Measurements from ENCODE around the gene SMARCA2. TPM values are rescaled to one million over a fixed set of nuclear protein-coding genes. Genes with fewer than 3 reads are reported as not detected.

SMARCA2 gene
- total and polyA plus RNA-seq, 2 donors (not counting 1 experiment from before 2014, with no cell fraction given) = 75.3 to 250 TPM

DNA sequence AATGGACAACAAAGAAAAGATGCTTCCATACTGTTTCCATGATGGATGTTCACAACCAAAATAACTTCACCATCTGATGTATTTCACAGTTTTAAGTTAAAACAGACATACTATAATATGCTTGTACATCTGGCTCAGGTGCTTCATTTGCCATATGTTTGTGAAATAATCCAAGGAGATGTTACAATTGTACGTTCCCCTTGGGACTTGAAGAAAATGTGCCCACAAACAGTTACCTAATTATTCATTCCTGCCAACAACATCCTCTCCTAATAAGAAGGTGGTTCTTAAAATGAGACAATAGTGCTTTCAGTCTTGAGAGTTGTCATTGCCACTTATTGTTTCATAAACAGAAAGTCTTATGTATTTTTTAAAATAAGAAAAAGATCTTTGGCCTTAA, 33.1 kb upstream of the SMARCA2 start:
- WGBS (ENCODE audit: insufficient coverage) = no CpG with 5 or more reads among the region's 1 CpG
- H3K27me3 ChIP-seq (replicated peaks in 1 of 4; ENCODE audit: control extremely low read depth in 1 of 4, control insufficient read depth in 3 of 4, insufficient read depth in 4 of 4, low read length in 3 of 4) = peaks cover 0 to 5% (median 0%) of the 10 kb centered on the region in 4 experiments
- peaks cover 9% of the 10 kb centered on the region for H3K27me3 Mint-ChIP-seq
- intact Hi-C loops (cut with micrococcal nuclease) = no loop called here
- no peak overlapping the region for H3K4me3 Mint-ChIP-seq
- H3K4me1 Mint-ChIP-seq = no peaks in the 10 kb centered on the region
- ATAC-seq (ENCODE audit: low read depth) (no peak), DNase-seq (no peak)
- no peak for TF ChIP-seq EZH2 (IDR thresholded peaks at IDR 0.05; ENCODE audit: borderline replicate concordance, insufficient read depth, low read depth, low read length, poor library complexity, severe bottlenecking)
- TF ChIP-seq, protein P1, sequence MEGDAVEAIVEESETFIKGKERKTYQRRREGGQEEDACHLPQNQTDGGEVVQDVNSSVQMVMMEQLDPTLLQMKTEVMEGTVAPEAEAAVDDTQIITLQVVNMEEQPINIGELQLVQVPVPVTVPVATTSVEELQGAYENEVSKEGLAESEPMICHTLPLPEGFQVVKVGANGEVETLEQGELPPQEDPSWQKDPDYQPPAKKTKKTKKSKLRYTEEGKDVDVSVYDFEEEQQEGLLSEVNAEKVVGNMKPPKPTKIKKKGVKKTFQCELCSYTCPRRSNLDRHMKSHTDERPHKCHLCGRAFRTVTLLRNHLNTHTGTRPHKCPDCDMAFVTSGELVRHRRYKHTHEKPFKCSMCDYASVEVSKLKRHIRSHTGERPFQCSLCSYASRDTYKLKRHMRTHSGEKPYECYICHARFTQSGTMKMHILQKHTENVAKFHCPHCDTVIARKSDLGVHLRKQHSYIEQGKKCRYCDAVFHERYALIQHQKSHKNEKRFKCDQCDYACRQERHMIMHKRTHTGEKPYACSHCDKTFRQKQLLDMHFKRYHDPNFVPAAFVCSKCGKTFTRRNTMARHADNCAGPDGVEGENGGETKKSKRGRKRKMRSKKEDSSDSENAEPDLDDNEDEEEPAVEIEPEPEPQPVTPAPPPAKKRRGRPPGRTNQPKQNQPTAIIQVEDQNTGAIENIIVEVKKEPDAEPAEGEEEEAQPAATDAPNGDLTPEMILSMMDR (IDR thresholded peaks at IDR 0.05) = no peak
- no peak overlapping the region for H2AFZ ChIP-seq (ENCODE audit: insufficient read depth, low read depth, low read length, poor library complexity, severe bottlenecking)
- ChIA-PET POLR2A (no interaction called here), CTCF (no interaction called here)
- H3K4me1 ChIP-seq (ENCODE audit: control insufficient read depth in 2 of 2, insufficient read depth in 2 of 2, low read length in 2 of 2) = no peaks in the 10 kb centered on the region
- H3K4me2 ChIP-seq (replicated peaks; ENCODE audit: low read depth, low read length, poor library complexity, severe bottlenecking) = no peak overlapping the region
- H3K9me3 Mint-ChIP-seq (ENCODE audit: insufficient read depth) = no peaks in the 10 kb centered on the region
- no peak overlapping the region for H3K9ac ChIP-seq (ENCODE audit: low read length)
- H3K36me3 ChIP-seq (replicated peaks in 1 of 2; ENCODE audit: control extremely low read depth in 1 of 2, control insufficient read depth in 1 of 2, extremely low read depth in 1 of 2, insufficient read depth in 2 of 2, low read length in 1 of 2) = no peaks in the 10 kb centered on the region
- H3K4me3 ChIP-seq (ENCODE audit: control extremely low read depth in 1 of 5, extremely low read depth in 1 of 5, insufficient read depth in 1 of 5, low read depth in 2 of 5, low read length in 4 of 5) = no peak overlapping the region
- H3K27ac Mint-ChIP-seq = no peak overlapping the region
- no peaks in the 10 kb centered on the region for H4K20me1 ChIP-seq (ENCODE audit: control insufficient read depth, insufficient read depth, low read length, poor library complexity, severe bottlenecking)
- no peaks in the 10 kb centered on the region for H3K79me2 ChIP-seq (ENCODE audit: control insufficient read depth, insufficient read depth, low read length)
- H3K27ac ChIP-seq (ENCODE audit: low read length in 2 of 2) = no peak overlapping the region
- H3K9me3 ChIP-seq (ENCODE audit: control extremely low read depth in 1 of 3, control insufficient read depth in 2 of 3, insufficient read depth in 1 of 3, low read length in 2 of 3) = no peaks in the 10 kb centered on the region

DNA sequence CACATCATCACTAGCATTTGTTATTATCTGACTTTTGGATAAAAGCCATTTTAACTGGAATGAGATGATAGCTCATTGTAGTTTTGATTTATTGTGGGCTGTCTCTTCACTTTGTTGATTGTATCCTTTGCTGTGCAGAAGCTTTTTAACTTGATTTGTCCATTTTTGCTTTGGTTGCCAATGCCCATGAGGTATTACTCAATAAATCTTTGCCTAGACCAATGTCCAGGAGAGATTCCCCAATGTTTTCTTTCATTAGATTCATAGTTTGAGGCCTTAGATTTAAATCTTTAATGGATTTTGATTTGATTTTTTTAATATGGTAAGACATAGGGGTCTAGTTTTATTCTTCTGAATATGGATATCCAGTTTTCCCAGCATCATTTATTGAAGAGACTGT, 28.8 kb upstream of the SMARCA2 start:
- no peak overlapping the region for H3K9ac ChIP-seq (ENCODE audit: low read length)
- no peaks in the 10 kb centered on the region for H3K4me1 ChIP-seq (ENCODE audit: control insufficient read depth in 2 of 2, insufficient read depth in 2 of 2, low read length in 2 of 2)
- H3K79me2 ChIP-seq (ENCODE audit: control insufficient read depth, insufficient read depth, low read length) = no peaks in the 10 kb centered on the region
- intact Hi-C loops (cut with micrococcal nuclease) = no loop called here
- H3K9me3 ChIP-seq (ENCODE audit: control extremely low read depth in 1 of 3, control insufficient read depth in 2 of 3, insufficient read depth in 1 of 3, low read length in 2 of 3) = no peaks in the 10 kb centered on the region
- no peak overlapping the region for H2AFZ ChIP-seq (ENCODE audit: insufficient read depth, low read depth, low read length, poor library complexity, severe bottlenecking)
- Mint-ChIP-seq H3K27ac (no peak overlapping the region), H3K4me3 (no peak overlapping the region), H3K9me3 (ENCODE audit: insufficient read depth) (no peaks in the 10 kb centered on the region), H3K4me1 (no peaks in the 10 kb centered on the region), H3K27me3 (peaks cover 32% of the 10 kb centered on the region)
- no peak overlapping the region for H3K4me3 ChIP-seq (ENCODE audit: control extremely low read depth in 1 of 5, extremely low read depth in 1 of 5, insufficient read depth in 1 of 5, low read depth in 2 of 5, low read length in 4 of 5)
- no peak overlapping the region for H3K4me2 ChIP-seq (replicated peaks; ENCODE audit: low read depth, low read length, poor library complexity, severe bottlenecking)
- no peak for ATAC-seq (ENCODE audit: low read depth)
- no peaks in the 10 kb centered on the region for H3K36me3 ChIP-seq (replicated peaks in 1 of 2; ENCODE audit: control extremely low read depth in 1 of 2, control insufficient read depth in 1 of 2, extremely low read depth in 1 of 2, insufficient read depth in 2 of 2, low read length in 1 of 2)
- DNase-seq = no peak
- no peaks in the 10 kb centered on the region for H3K27me3 ChIP-seq (replicated peaks in 1 of 4; ENCODE audit: control extremely low read depth in 1 of 4, control insufficient read depth in 3 of 4, insufficient read depth in 4 of 4, low read length in 3 of 4)
- POLR2A ChIA-PET = no interaction called here
- no peaks in the 10 kb centered on the region for H4K20me1 ChIP-seq (ENCODE audit: control insufficient read depth, insufficient read depth, low read length, poor library complexity, severe bottlenecking)
- no peak for TF ChIP-seq EZH2 (IDR thresholded peaks at IDR 0.05; ENCODE audit: borderline replicate concordance, insufficient read depth, low read depth, low read length, poor library complexity, severe bottlenecking)
- TF ChIP-seq, protein P1 (IDR thresholded peaks at IDR 0.05) = no peak
- no peak overlapping the region for H3K27ac ChIP-seq (ENCODE audit: low read length in 2 of 2)
- CTCF ChIA-PET = no interaction called here
